NB4 (cell line): Measurements from ENCODE around the gene IGSF9B.

Experiments used
- MYC ChIP-seq: IDR thresholded peaks from 2 replicates; pipeline ENCODE4 v1.6.1; 2011; ENCODE audit warnings: low read depth, low read length
- POLR2A ChIP-seq: IDR thresholded peaks from 2 replicates; pipeline ENCODE4 v1.6.1; 2011; ENCODE audit warnings: mild to moderate bottlenecking; ENCODE audit not compliant: insufficient read length; ENCODE audit errors: extremely low read depth
- TF ChIP-seq, protein P1 (sequence below): IDR thresholded peaks from one replicate; pipeline ENCODE4 v1.5.1; 2012; ENCODE audit warnings: low read depth, low read length
- TF ChIP-seq, protein P2 (sequence below): IDR thresholded peaks from 2 replicates; pipeline ENCODE4 v1.6.1; 2011; ENCODE audit warnings: low read depth, low read length

GRCh38 chr11:133886029-133886428, 70.7 kb downstream of the IGSF9B start:
- TF ChIP-seq, protein P1, sequence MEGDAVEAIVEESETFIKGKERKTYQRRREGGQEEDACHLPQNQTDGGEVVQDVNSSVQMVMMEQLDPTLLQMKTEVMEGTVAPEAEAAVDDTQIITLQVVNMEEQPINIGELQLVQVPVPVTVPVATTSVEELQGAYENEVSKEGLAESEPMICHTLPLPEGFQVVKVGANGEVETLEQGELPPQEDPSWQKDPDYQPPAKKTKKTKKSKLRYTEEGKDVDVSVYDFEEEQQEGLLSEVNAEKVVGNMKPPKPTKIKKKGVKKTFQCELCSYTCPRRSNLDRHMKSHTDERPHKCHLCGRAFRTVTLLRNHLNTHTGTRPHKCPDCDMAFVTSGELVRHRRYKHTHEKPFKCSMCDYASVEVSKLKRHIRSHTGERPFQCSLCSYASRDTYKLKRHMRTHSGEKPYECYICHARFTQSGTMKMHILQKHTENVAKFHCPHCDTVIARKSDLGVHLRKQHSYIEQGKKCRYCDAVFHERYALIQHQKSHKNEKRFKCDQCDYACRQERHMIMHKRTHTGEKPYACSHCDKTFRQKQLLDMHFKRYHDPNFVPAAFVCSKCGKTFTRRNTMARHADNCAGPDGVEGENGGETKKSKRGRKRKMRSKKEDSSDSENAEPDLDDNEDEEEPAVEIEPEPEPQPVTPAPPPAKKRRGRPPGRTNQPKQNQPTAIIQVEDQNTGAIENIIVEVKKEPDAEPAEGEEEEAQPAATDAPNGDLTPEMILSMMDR = no peak
- TF ChIP-seq, protein P2, sequence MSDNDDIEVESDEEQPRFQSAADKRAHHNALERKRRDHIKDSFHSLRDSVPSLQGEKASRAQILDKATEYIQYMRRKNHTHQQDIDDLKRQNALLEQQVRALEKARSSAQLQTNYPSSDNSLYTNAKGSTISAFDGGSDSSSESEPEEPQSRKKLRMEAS = no peak
- no peak for TF ChIP-seq POLR2A
- TF ChIP-seq MYC = no peak
